ENCODE results near the gene OGFOD3.

Gene OGFOD3

GRCh38 chr17:82387705-82388106 lies 30.7 kb downstream of the OGFOD3 start:
- no peak for TF ChIP-seq CTCF (conservative IDR thresholded peaks at IDR 0.05; ENCODE audit: control insufficient read depth, insufficient read depth, low read depth, low read length)
- DNase-seq (ENCODE audit: low read depth), result no peak
- no peak overlapping the region for H3K4me3 ChIP-seq (ENCODE audit: control insufficient read depth, low read depth, low read length)

GRCh38 chr17:82386881-82387704 lies 31.3 kb downstream of the OGFOD3 start:
- H3K4me3 ChIP-seq (ENCODE audit: control insufficient read depth, low read depth, low read length), result no peak overlapping the region
- no peak for DNase-seq (ENCODE audit: low read depth)
- no peak for TF ChIP-seq CTCF (conservative IDR thresholded peaks at IDR 0.05; ENCODE audit: control insufficient read depth, insufficient read depth, low read depth, low read length)

- H3K4me3 ChIP-seq (ENCODE audit: control insufficient read depth, low read depth, low read length), result no peak overlapping the region
- DNase-seq (ENCODE audit: low read depth), result no peak
- no peak for TF ChIP-seq CTCF (conservative IDR thresholded peaks at IDR 0.05; ENCODE audit: control insufficient read depth, insufficient read depth, low read depth, low read length)
These were observed 32.0 kb downstream of the OGFOD3 start for GRCh38 chr17:82386255-82386831.

GRCh38 chr17:82385559-82386254 lies 32.7 kb downstream of the OGFOD3 start:
- no peak for TF ChIP-seq CTCF (conservative IDR thresholded peaks at IDR 0.05; ENCODE audit: control insufficient read depth, insufficient read depth, low read depth, low read length)
- H3K4me3 ChIP-seq (ENCODE audit: control insufficient read depth, low read depth, low read length), result no peak overlapping the region
- no peak for DNase-seq (ENCODE audit: low read depth)

DNA sequence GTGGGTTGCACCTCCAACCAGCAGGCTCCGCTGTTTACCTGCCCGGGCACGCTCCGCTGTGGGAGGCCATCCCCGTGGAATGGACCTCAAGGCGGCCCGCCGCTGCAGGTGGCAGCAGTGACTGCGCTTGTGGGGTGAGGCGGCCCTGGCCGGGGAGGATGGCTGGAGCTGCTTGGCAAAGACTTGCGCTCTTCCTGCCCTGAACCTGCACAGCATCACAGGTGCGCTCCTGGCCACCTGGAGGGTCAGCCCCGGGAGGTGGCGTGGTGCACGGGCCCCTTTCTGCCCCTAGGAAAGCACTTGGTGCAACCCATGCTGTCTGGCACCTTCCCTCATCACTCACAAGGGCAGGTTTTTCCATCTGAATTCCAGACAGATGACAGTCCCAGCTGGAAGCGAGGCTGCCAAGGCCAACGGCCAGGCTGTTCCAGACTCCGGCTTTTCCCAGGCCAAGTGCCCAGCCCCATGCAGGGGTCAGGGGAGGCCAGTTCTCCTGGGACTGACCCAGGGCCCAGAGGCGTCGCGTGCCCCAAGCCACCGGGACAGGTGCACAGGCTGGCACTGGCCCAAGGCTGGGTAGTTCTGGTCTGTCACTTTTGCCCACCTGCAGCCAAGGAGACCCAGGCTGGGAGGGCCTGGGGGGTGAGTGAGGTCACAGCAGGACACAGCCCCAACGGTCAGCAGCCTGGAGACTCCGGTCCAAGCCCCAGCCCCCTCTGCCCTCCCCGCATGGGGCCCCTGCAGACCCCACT lies 33.5 kb downstream of the OGFOD3 start:
- DNase-seq (ENCODE audit: low read depth), result peak; percentile 75
- TF ChIP-seq CTCF (conservative IDR thresholded peaks at IDR 0.05; ENCODE audit: control insufficient read depth, insufficient read depth, low read depth, low read length), result no peak
- no peak overlapping the region for H3K4me3 ChIP-seq (ENCODE audit: control insufficient read depth, low read depth, low read length)

DNA sequence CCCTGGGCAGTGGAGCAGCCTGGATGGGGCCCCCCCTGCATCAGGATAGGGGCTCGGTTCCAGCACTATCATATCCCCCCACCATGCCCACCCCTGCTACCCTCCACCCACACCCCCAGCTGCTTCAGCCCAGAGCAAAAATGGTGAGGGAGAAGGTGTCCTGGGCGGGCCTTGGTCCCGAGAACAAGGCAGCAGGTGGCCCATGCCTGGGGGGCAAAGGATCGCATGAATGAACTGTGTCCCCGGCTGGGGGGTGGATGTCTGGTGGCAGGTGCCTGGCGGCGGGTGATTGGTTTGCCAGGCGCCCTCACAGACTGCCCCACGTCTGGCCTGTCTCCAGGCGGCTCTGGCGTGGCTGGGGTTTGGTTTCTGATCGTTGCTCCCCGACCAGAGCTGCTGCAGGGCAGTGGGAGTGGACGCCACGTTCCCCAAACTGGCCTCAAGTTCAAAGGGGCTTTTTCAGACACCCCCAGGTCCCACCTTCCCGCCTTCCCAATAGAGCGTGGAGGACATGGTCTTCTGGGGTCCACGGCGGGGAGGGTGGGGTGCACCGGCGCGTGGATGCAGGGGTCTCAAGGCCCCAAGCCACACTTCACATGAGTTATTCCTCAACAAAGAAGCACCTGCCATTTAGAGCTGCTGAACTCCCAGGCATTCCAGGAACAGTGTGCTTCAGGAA lies 34.2 kb downstream of the OGFOD3 start:
- TF ChIP-seq CTCF (conservative IDR thresholded peaks at IDR 0.05; ENCODE audit: control insufficient read depth, insufficient read depth, low read depth, low read length), result no peak
- H3K4me3 ChIP-seq (ENCODE audit: control insufficient read depth, low read depth, low read length), result no peak overlapping the region
- no peak for DNase-seq (ENCODE audit: low read depth)
